NOMO-1 treated with DMSO at 0.1 percent for 48 hours (cell line): Measurements from ENCODE around the gene RNF44.
"Not testable (repeated sequence)": the region's sequence is repeated elsewhere in the genome, so short reads cannot be mapped to it uniquely, and the experiment has no call there.

Source experiments
- DNase-seq: peaks from one replicate; lab custom pipeline; 2025; ENCODE audit not compliant: unreplicated experiment; lab: John Stamatoyannopoulos, UW

RNF44 gene

GRCh38 chr5:176521286-176521685, 15.9 kb downstream of the RNF44 start:
- no peak for DNase-seq

- no peak for DNase-seq
Observed at GRCh38 chr5:176519810-176520720, 17.1 kb downstream of the RNF44 start.

GRCh38 chr5:176517053-176517661, 20.0 kb downstream of the RNF44 start:
- DNase-seq = no peak

- no peak for DNase-seq
Observed at GRCh38 chr5:176515396-176515795, 21.8 kb downstream of the RNF44 start.

DNA sequence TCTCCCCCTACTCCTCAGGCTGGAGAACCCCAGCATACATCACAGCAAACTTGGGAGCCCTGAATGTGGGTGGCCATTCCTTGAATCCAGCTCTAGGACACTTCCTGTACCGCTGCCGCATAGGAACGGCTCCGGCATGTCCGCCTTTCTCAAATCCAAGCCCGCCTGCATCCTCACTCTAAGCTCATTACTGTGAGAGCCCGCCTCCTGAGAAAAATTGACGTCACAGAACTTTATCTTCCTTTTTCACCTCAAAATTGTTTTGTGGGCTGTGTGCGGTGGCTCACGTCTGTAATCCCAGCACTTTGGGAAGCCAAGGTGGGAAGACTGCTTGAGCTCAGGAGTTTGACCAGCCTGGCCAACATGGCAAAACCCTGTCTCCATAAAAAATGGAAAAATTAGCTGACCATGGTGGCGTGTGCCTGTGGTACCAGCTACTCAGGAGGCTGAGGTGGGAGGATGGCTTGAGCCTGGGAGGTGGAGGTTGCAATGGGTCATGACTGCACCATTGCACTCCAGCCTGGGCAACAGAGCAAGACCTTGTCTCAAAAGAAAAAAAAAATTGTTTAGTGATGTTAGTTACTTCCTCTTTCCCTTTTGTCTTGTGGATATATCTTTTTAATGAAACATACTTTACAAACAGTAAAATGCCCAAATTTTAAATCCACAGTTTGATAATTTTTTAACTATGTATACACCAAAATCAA, 22.8 kb downstream of the RNF44 start:
- DNase-seq = peak; percentile 13

GRCh38 chr5:176513788-176514187, 23.4 kb downstream of the RNF44 start:
- no peak for DNase-seq

DNA sequence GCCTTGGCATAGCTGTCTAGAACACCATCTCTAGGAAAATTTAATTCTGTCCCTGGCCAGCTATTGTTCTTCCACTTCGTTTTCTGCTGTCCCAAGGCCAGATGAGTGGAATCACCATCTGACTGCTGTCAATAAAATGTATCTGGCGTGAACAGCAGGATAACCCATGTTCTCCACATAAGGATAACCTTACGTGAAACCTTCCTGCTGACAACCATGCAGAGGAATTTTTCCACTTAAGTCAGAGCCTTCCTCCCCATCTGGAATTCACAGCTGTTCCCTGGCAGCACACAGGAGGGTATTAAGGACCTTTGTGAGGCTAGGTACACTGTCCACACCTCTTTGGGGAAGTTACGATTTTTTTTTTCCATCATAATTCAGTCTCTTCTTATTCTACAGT, 28.6 kb downstream of the RNF44 start:
- DNase-seq = no peak

- DNase-seq = no peak
Observed at GRCh38 chr5:176507911-176508310, 29.3 kb downstream of the RNF44 start.

DNA sequence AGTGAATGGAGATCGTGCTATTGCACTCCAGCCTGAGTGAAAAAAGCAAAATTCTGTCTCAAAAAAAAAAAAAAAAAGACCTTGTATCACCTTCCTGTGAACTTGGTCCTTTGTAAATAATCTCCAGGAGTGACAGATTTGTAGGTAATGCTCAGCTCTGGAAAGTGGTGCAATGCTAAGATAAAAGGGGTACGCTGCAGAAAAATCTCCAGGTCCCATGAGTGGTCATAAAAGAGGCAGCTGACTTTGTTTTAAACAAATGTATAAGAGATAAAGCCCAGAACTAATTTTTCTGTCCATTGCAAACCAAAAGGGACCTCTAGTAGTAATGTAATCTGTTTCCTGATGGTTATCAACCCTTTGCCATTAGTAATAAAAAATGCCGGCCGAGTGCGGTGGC, 33.7 kb downstream of the RNF44 start:
- no peak for DNase-seq

GRCh38 chr5:176501333-176501732, 35.9 kb downstream of the RNF44 start:
- DNase-seq = no peak

- DNase-seq = no peak
Observed at GRCh38 chr5:176500511-176500910, 36.7 kb downstream of the RNF44 start.

- DNase-seq = no peak
Observed at GRCh38 chr5:176499273-176499672, 37.9 kb downstream of the RNF44 start.

DNA sequence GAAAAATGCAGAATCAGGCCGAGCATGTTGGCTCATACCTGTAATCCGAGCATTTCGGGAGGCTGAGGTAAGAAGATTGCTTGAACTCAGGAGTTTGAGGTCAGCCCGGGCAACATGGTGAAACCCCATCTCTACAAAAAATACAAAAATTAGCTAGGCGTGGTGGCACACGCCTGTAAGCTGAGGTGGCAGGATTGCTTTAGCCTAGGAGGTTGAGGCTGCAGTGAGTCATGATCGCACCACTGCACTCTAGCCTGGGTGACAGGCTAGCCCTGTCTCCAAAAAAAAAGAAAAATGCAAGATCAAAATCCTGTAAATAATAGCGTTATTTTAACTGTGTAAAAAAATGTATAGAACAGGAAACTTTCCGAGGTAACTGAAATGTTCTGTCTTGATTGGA, 39.4 kb downstream of the RNF44 start:
- no peak for DNase-seq

- DNase-seq = no peak
Observed at GRCh38 chr5:176492431-176492830, 44.8 kb downstream of the RNF44 start.

DNA sequence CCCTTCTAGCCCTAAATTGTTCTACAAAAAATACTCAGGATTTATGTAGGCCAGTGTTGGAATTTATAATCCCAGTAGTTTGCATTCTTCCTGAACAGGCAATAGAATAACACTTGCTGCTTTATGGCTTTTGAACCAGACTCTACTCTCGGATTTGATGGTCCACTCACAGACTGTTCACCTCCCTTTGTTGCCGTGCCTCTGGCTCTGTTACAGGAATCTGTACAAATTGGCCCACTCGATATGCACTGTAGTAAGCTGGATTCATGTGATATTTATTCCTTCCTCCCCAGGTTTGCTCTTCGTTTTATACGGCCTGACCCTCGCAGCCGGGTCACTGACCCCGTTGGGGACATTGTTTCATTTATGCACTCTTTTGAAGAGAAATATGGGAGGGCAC, 45.3 kb downstream of the RNF44 start:
- no peak for DNase-seq

- DNase-seq = peak; percentile 67
Observed at GRCh38 chr5:176491101-176491502, 46.1 kb downstream of the RNF44 start.

DNA sequence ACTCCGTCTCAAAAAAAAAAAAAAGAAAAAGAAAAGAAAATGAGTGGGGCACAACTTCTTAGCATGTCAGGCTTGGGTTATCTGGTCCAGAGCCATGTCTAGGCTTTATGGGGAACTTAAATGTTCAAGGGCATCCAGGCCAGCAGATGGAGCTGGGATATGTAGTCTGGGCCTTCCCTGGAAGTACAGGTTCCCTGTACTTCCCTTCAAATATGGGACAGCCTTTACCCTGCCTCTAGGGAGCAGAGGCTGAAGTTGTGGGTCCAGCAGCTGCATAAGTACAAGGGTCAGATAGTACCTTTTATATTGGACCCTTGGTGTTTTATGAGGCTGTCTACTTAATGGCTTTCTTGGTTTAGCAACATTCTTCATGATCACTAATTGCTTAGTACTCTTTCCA, 46.9 kb downstream of the RNF44 start:
- DNase-seq = no peak

DNA sequence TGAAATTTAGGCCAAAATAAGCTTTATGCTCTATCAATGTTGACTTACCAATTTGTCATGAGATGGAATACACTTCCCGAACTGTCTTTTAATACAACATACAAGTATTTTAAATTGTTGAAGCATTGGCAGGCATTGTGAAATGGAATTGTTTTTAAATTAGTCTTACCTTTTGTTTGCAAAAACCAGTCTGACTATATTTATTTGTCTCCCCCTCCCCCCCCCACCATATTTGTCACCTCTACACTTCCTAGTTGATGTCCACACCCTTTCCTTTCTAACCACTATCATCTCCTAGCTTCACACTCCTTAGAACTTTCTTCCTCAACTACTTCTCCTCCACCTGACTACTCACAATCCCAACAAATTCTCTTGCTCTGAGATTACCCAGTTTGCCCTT, 48.1 kb downstream of the RNF44 start:
- no peak for DNase-seq

- DNase-seq = not testable (repeated sequence)
Observed at GRCh38 chr5:176487160-176487559, 50.0 kb downstream of the RNF44 start.

- DNase-seq = no peak
Observed at GRCh38 chr5:176486189-176486757, 50.9 kb downstream of the RNF44 start.

DNA sequence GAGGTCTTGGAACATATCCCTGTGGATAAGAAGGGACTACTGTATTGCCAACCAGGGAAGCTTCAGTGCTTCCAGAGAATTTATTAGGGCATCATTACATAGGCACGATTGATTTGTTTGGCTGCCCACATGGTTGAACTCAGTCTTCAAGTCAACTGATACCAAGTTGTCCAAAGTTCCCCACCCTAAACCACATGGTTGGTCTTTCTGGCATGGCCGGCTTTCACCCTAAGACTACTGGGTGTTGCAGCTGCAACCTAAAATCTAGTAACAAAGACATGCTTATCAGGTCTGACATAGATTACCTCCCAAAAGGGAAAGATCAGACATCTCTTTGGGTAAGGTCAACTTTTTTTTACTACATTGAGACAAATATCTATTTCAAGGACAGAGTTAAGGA, 52.0 kb downstream of the RNF44 start:
- DNase-seq = no peak

DNA sequence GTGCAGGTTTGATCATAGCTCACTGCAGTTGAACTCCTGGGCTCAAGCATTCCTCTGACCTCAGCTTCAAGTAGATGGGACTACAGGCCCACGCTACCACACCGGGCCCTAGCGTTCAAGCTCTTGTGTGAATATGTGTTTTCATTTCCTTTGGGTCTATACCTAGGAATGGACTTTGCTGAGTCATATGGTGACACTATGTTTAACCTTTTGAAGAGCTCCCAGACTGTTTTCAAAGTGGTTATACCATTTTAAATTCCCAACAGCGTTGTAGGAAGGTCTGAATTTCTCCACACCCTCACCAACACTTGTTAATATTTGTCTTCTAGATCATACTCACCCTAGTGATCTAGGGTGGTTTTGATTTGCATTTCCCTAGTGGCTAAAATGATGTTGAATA, 55.5 kb downstream of the RNF44 start:
- DNase-seq = no peak
